GM21526 (cell line): ENCODE data around the gene IQSEC2.
A peak's percentile ranks its signal among the peaks of the same experiment; 100 is the strongest.

Source experiments
- ATAC-seq: cut with Tn5 transposase; IDR thresholded peaks from one replicate; pipeline ENCODE4 v1.9.1; 2021; ENCODE audit warnings: moderate library complexity; ENCODE audit not compliant: unreplicated experiment, low FRiP score

Gene IQSEC2

DNA sequence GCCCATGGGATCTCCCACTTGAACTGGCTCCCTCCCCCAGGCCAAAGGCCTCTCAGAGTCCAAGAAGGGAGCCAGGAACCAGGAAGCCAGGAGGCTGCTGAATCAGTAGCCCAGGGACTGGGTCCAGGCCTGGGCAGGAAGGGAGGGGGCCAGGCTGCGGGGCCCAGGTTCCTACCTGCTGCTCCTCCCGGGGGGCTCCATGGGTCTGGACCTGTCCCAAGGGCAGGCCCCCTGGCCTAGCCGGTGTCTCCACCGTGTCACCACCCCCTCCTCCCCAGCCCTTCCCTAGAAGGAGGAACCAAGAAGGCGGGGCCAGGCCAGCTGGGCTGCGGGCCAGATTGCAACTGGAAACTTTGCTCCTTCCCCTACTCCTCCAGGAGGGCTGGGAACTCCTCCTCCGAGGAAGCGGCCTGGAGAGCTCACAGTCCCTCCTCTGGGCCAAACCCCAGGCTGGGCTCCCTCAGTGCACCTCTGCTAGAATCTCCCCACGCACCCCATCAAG lies at the start of gene IQSEC2:
Gene IQSEC2, minus strand, starts transcription at position 264 of the 502 bp plus-strand sequence.
- no peak for ATAC-seq

DNA sequence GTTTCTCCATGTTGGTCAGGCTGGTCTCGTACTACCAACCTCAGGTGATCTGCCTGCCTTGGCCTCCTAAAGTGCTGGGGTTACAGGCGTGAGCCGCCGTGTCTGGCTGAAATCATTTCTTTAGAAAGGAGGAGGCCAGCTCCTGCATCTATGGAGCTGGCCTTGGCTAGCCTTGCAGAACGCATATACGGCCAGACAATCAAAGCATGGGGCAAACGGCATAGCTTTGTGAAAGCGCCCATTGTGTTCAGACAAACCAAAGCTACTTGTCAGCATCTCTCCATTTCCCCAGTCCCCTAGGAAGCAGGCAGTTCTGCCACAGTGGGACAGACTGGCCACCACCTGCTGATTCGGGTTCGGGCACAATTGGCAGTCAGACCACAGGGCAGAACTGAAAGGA lies 48.9 kb upstream of the IQSEC2 start:
- no peak for ATAC-seq

DNA sequence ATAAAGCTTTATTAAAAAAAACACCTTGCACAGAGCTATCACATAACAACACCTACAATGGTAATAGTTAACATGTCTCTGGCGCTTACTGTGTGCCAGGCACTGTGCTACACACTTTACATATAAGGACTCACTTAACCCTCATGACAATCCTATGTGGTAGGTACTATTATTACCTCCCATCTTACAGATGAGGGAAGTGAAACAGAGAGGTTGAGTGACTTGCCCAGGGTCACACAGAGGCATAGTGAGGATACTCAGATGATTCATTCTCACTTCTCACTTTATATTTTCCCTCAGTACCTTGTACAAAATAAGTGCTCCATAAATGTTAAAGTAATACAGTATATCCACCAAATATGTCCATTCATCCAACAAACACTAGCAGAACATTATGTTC lies 43.4 kb upstream of the IQSEC2 start:
- no peak for ATAC-seq

DNA sequence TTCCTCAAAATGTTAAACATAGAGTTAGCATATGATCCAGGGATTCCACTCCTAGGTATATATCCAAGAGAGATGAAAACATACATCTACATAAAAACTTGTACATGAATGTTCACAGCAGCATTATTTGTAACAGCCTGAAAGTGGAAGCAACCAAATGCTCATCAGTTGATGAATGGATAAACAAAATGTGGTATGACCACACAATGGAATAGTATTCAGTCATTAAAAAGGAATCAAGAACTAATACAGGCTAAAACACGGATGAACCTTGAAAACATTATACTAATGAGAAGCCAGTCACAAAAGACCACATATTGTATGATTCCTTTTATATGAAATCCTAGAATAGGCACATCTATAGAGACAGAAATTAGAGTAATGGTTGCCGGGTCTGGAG lies 42.7 kb upstream of the IQSEC2 start:
- ATAC-seq = no peak

DNA sequence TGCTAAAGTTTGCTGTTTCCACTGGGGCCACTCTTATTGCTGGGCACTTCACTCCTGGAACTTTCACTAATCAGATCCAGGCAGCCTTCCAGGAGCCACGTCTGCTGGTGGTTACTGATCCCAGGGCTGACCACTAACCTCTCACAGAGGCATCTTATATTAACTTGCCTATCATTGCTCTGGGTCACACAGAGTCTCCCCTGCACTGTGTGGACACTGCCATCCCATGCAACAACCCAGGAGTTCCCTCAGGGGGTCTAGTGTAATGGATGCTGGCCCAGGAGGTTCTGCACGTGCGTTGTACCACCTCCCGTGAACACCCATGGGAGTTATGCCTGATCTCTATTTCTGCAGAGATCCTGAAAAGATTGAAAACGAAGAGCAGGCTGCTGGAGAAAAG lies 41.8 kb upstream of the IQSEC2 start:
- no peak for ATAC-seq

DNA sequence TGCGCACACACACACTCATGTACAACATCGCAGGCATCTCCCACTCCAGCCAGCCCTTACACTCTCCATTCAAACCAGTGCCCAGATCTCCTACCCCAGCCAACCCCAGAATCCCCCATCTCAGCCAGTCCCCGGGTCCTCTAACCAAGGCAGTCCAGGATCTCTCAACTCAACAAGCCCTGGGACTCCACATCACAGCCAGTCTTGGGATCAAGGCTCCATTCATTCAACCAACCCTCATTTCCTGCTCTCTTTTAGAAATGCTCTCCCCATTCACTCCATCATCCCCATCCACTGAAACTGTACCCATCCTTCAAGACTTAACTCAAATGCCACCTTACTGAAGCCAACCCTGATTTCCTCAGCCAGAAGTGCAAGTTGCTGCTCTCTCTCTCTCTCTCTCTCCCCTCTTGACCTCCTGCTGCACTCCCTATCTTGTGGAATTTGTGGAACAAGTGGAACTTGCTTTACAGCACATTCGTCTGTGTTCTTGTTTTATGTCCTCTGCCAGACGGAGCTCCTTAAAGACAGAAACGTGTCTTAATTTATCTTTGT lies 40.6 kb upstream of the IQSEC2 start:
- ATAC-seq = no peak

DNA sequence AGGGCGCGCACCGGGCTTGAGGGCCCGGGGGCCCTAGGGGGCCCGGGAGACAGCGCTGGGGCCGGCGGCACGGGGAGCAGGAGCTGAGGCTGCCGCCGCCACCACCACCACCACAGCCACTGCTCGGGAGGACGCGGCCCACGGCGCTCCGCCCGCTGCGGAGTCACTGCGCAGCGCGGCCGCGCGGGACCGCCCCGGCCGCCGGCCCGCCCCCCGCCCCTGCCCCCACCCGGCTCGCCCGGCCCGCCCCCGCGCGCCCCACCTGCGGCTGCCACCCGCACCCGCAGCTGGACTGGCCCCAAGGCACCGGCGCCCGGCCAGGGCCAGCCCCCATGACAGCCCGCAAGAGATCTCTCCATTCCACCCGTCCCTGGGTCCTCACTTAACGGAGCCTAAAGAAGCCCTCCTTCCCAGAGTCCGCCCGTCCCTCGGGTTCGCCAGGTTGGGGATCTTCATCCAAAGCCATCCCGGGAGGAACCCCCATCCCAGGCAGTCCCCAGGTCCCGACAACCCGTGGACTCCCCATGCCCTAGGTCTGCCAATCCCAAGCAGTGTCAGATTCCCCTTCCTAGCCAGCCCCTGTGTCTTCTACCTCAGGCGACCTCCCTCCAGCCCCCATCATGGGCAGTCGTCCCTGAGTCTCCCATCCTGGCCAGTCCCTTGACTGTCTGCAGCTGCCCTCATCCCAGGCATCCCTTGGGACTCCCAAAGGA lies 40.0 kb upstream of the IQSEC2 start:
- no peak for ATAC-seq

DNA sequence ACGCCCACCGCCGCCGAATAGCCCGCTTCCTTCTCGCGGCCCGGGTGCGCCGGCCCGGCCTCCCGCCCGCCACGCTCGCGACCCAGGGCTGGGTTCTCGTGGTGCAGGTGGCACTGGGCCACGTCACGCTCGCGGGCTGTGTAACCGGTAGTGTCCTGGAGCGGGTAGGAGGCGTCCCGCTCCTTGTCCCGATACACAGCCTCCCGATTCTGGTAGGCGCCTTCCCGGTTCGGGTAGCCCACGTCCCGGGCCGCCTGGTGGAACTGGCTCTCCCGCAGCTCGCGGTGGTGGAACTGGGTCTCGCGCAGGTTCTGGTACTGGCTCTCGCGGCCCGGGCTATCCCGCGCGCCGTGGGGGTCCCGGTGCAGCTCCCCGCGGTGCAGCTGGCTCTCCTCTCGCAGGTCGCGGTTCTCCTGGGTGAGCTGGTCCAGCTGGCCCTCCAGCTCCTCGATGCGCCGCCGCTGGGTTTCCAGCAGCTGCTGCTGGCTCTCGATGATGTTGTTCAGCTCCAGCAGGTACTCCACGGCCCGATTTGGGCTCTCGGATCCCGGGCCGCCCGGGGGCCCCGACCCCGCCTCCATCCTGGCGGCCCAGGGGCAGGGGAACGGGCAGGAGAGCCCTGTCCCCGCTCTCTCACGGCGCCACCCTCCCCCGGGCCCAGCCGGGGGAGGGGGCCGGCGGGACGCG lies 39.3 kb upstream of the IQSEC2 start:
- ATAC-seq = no peak

DNA sequence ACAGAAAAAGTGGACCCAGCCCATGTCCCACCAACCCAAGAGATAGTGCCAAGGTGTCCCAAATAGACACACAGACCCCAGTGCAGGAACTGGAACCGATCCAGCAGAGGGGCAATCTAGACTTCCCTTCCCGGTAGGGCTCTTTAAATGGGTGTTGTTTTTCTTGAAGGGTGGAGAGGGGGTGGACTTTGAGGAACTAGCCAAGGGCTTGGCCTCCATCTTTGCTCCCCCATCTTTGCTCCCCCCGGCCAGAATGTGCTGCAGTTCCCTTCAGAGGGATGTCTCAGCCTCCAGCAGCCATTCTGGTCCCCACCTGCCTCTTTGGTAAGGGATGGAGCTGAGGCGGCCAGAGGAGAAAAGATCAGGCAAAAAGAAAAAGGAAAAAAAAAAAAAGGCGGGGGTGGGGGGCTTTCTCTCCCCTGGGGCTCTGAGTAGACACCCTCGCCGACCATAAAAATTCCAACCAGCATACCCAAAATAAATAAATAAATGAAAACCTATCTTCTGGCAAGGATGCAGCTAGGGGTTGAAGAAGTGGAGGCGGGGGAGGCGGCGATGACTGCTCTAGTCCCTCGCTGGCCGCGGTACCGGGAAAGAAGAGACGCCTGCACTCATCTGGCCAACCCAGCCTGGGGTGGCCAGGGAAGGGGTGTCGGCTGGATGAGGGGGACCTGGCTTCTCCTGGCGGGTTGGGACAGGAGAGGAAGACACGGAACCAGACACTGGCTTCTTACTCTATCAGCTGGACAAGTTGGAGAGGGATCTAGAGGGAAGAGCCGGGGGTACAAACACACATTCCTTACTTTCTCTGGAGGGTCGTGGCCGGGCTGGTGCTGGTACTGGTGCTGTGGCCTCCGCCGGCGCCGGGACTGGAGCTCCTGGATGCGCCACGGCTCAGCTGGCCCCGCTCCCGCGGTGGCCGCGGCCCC lies 38.5 kb upstream of the IQSEC2 start:
- no peak for ATAC-seq

DNA sequence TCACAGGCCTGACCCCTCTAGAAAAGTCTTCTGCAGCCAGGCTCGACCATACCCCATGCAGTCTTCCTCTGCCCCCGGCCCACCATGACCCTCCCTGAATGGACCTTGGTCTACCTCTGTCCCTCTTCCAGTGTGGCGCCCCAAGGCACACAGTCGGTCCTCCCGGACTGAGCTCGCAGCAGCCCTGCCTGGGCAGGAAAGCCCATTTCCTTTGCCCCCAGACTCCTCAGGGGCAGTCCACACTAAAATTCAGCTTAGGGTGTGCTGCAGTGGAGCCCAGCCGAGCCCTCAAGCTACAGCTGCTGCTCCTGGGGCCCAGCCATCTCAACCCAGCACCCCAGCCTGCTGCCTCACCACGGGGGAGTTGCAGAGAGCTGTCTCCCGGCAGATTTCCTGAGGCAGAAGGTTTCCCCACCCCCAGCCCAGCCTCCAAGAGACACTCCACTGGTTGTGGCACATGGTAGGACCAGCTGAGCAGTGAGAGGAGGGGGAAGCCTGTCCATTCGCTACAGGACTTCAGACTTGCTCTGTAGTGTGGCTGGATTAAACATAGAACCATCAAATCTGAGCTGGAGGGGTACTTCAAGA lies 37.5 kb upstream of the IQSEC2 start:
- ATAC-seq = no peak

DNA sequence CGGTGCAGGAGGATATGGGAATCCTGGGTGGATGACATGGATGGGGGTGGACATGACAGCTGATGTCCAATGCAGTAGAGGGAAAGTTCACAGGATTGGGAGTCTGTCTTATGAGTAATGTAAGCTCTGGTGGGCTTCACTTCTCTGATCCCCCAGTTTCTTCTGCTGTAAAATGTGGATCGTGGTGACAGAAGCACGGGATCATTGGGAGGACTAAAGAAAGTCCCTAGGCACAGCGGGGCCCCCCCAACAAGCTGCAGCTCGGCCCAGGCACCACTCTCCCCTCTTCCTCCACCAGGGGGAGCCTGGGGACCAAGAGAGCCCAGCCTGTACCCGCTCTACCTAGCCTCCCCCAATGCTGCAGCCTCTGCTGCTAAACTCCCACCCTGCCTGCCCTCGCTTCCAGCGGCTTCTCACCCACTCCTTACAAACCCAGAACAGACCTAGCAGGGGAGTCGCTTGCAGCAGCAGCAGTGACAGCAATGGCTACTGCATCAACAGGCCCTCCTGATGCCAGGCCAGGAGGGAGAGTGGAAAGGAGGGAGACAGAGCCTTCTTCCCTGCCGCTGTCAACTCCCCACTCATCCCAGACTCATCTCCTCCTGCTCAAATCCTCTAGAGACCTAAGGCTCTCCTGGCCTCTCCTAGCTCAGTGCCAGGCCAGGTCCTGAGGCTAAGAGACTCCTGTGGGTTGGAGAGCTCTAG lies 36.1 kb upstream of the IQSEC2 start:
- peak; percentile 83 for ATAC-seq

DNA sequence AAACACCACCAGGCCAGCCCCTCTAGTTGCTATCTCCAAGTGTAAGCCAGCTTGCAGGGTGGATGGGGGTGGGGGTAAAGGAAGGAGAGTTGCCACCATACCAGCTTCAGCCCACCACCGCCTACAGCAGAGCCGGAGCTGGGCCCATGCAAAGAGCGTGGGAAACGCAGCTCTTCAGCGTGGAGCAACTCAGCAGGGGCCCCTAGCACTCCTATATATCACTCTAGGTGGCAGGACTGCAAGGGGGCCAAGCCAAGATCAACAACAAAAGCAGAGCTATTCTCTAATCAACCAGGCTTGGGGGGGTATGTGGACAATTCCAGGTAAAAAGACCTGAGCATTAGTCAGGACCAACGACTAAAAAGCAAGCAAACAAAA lies 35.5 kb upstream of the IQSEC2 start:
- no peak for ATAC-seq

DNA sequence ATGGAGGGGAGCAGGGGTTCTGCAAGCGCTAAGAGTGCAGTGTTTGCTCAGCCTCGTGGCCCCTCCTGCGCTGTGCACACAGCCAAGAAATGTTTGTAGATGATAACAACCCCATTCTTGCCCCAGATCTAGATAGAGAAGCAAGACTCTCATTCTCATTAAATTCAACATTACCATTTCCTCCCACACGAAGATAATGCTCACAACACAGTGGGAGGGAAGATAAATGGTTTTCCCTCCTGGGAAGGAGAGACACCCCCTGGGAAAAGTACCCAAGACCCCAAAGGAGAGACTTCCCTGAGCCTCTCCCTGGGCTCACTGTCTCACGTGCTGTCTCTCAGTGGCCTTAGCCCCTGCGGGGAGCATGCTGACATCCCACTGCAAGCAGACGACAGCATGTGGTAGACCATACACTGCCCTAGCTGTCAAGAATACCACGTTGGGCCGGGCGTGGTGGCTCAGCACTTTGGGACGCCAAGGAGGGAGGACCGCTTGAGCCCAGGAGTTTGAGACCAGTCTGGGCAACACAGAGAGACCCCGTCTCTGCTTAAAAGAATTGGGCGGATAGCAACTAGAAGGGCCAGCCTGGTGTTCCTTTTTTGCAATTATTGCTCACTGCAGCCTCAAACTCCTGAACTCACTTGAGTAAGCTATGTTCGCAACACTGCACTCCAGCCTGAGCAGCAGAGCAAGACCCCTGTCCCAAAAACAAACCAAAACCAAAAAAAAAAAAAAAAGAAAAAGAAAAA lies 34.9 kb upstream of the IQSEC2 start:
- no peak for ATAC-seq

DNA sequence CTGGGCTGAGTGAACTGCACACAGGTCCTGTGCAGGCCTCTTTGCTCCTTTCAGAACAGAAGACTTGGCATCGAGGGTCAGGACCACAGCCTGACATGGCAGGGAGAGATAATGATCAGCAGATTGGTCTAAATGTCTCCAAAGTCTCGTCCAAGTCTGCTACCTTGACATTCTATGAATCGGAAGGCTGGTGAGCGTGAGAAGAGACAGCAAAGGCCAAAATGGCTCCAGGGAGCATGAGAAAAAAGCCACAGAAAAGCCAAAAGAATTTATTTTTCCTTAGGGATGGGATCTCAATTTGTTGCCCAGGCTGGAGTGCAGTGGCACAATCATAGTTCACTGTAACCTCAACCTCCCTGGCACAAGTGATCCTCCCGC lies 32.3 kb upstream of the IQSEC2 start:
- no peak for ATAC-seq

DNA sequence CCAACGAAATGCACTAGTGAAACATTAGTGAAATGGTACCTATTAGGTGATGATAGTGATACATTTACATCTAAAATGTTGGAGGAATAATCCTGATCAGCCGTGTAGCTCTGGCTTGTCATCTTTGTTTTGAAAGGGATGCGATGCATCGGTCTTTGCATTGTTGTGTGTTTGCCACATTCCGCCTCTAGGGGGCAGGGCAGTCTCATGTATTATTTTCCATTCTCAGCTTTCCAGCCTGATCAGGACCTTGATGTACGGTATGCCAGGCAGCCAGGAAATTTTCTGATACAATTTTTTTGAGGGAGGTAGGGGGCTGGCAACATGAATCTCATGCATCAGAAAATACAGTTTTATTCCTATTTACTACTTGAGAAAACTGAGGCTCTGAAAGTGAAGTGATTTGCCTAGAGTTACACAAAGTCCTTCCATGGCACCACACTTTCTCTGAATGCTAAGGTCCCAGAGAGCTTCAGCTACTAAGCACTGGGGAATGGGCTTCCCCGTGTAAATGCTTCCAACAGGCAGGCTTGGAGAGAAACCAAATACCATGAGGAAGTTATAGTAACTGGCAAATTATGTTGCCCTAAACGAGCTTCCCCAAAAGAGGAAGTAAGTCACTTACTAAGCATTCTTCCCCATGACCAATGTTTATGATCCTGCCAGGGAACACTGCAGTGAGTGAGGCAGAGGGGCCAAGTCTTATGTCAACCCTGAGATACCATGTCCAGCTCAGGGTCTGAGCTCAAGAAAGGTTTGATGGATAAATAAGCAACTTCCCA lies 31.8 kb upstream of the IQSEC2 start:
- no peak for ATAC-seq

DNA sequence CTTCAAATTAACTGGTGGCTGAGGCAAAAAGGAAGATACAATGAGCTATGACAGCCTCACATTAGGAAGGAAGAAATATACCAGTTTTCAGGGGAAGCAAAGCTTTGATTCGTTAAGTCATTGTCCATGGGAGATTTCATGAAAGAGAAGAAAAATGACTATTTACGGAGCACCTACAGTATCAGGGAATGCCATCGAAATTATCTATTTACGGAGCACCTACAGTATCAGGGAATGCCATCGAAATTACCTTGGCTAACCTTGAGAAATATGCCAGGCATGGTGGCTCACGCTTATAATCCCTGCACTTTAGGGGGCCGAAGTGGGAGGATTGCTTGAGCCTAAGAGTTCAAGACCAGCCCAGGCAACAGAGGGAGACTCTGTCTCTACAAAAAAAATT lies 28.5 kb upstream of the IQSEC2 start:
- ATAC-seq = no peak

DNA sequence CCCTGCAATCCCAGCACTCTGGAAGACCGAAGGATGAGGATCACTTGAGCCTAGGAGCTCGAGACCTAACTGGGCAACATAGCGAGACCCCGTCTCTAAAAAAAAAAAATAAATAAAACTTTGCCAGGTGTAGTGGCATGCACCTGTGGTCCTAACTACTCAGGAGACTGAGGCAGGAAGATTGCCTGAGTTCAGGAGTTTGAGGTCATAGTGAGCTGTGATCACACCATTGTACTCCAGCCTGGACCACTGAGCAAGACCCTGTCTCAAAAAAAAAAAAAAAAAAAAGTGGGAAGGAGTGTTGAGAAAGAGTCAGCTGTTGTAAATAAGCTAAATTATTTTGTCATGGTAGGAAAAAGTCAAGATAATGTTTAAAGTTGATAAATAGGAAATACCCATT lies 27.5 kb upstream of the IQSEC2 start:
- ATAC-seq = no peak
